PC-9 (cell line): ENCODE data around the gene ABCA7. TPM values are rescaled to one million over a fixed set of nuclear protein-coding genes. Genes with fewer than 3 reads are reported as not detected.

Source experiments
- BruUV-seq: library from RNA; stranded (reverse); fragments of 400-500 nt; replicated peaks from 2 replicates; lab custom pipeline; 2021; lab: Mats Ljungman, UMichigan
- CTCF ChIA-PET: fragments of 300-600 bp; sonication (Branson Sonifier 250); formaldehyde crosslinking; loops from one replicate; lab custom pipeline; 2022; ENCODE audit warnings: antibody characterized with exemption; lab: Charles Lee
- POLR2A ChIA-PET: fragments of 300-600 bp; sonication (Branson Sonifier 250); formaldehyde crosslinking; loops from one replicate; lab custom pipeline; 2022; ENCODE audit warnings: antibody characterized with exemption; ENCODE audit not compliant: unreplicated experiment; lab: Charles Lee
- DNase-seq, 2 experiments: peaks; one replicate each; pipeline versions ENCODE4 v3.0.0 to v3.0.0-alpha.2; 2015 to 2022; ENCODE audit warnings: mixed read lengths in 1 of 2
- H2AFZ ChIP-seq: fragments of 200-600 bp; sonication (generic); 2 replicates; pipeline ENCODE4 v1.8.1; 2017; ENCODE audit warnings: antibody characterized with exemption
- H3F3A ChIP-seq: fragments of 200-600 bp; sonication (generic); 2 replicates; pipeline ENCODE4 v1.8.1; 2017; ENCODE audit warnings: antibody characterized with exemption, mild to moderate bottlenecking, low read depth; ENCODE audit not compliant: insufficient read depth
- H3K27ac ChIP-seq: fragments of 200-600 bp; sonication (generic); 2 replicates; pipeline ENCODE4 v1.6.1; 2016; ENCODE audit warnings: mixed run types
- H3K27me3 ChIP-seq: fragments of 200-600 bp; sonication (generic); 2 replicates; pipeline ENCODE4 v1.6.1; 2016; ENCODE audit warnings: low read depth, mixed run types; ENCODE audit not compliant: insufficient read depth
- H3K36me3 ChIP-seq: fragments of 200-600 bp; sonication (generic); 2 replicates; pipeline ENCODE4 v1.6.1; 2016; ENCODE audit warnings: low read depth, mixed run types
- H3K4me1 ChIP-seq: fragments of 200-600 bp; sonication (generic); replicated peaks from 2 replicates; pipeline ENCODE4 v1.6.1; 2016; ENCODE audit warnings: mixed run types; ENCODE audit not compliant: insufficient read depth
- H3K4me2 ChIP-seq: fragments of 200-600 bp; sonication (generic); 2 replicates; pipeline ENCODE4 v1.6.1; 2017; ENCODE audit warnings: mixed run types
- H3K4me3 ChIP-seq: fragments of 200-600 bp; sonication (generic); 2 replicates; pipeline ENCODE4 v1.6.1; 2016; ENCODE audit warnings: mixed run types
- H3K79me2 ChIP-seq: fragments of 200-600 bp; sonication (generic); 2 replicates; pipeline ENCODE4 v1.6.1; 2017; ENCODE audit warnings: low read depth, mixed run types
- H3K9me2 ChIP-seq: fragments of 200-600 bp; sonication (generic); 2 replicates; pipeline ENCODE4 v1.8.1; 2017; ENCODE audit warnings: mild to moderate bottlenecking; ENCODE audit not compliant: insufficient read depth
- H3K9me3 ChIP-seq: fragments of 200-600 bp; sonication (generic); 2 replicates; pipeline ENCODE4 v1.8.1; 2016; ENCODE audit warnings: low read depth; ENCODE audit not compliant: insufficient read depth
- H4K20me1 ChIP-seq: fragments of 200-600 bp; sonication (generic); 2 replicates; pipeline ENCODE4 v1.8.1; 2017; ENCODE audit not compliant: insufficient read depth
- CTCF ChIP-seq: fragments of 200-600 bp; sonication (generic); conservative IDR thresholded peaks from 2 replicates; pipeline ENCODE4 v1.6.1; 2017; ENCODE audit warnings: mixed run types, antibody characterized with exemption, mild to moderate bottlenecking, moderate library complexity
- EZH2 ChIP-seq: fragments of 200-600 bp; sonication (generic); IDR thresholded peaks from 2 replicates; pipeline ENCODE4 v1.8.0; 2017; ENCODE audit warnings: antibody characterized with exemption, low read depth
- intact Hi-C: fragments of 100-400 bp; cut with micrococcal nuclease; formaldehyde crosslinking; loops from one replicate; pipeline ENCODE4 v1.10.0; 2022; ENCODE audit not compliant: unreplicated experiment
- total RNA-seq: library from RNA; stranded (reverse); gene quantifications from 2 replicates; pipeline ENCODE4 v1.2.3, GENCODE V29; 2021

Gene ABCA7
- total RNA-seq, 1 experiment from 2014 or later = 29.9 TPM

GRCh38 chr19:1063030-1063908 is 23.4 kb downstream of the ABCA7 start:
- Histone ChIP-seq H3K4me1 (peaks cover 19% of the 10 kb centered on the region), H3K9me3 (no peaks in the 10 kb centered on the region), H3K9me2 (no peaks in the 10 kb centered on the region), H3K4me2 (no peak overlapping the region), H3K36me3 (no peaks in the 10 kb centered on the region), H2AFZ (no peak overlapping the region), H3F3A (peaks cover 27% of the 10 kb centered on the region), H3K27ac (no peak overlapping the region), H3K4me3 (no peak overlapping the region), H3K27me3 (no peaks in the 10 kb centered on the region), H3K79me2 (no peaks in the 10 kb centered on the region), H4K20me1 (no peaks in the 10 kb centered on the region)
- ChIA-PET POLR2A (no interaction called here), CTCF (interaction anchor here (0.6 kb wide), 1 partner anchor 14 kb away, joined by 18 read pairs; no protein-coding TSS in a partner anchor)
- no TSS peak for BruUV-seq
- TF ChIP-seq EZH2 = no peak
- TF ChIP-seq CTCF = no peak
- intact Hi-C loops = no loop called here
- DNase-seq = peak; percentile 31 to 58

GRCh38 chr19:1063909-1064660 is 24.2 kb downstream of the ABCA7 start:
- Histone ChIP-seq H3K27me3 (no peaks in the 10 kb centered on the region), H3K79me2 (no peaks in the 10 kb centered on the region), H3K4me2 (no peak overlapping the region; the same call in 1 of the 2 replicates), H3K36me3 (no peaks in the 10 kb centered on the region), H3K9me3 (no peaks in the 10 kb centered on the region), H3F3A (peaks cover 30% of the 10 kb centered on the region), H3K9me2 (no peaks in the 10 kb centered on the region), H3K4me3 (no peak overlapping the region), H3K4me1 (peaks cover 19% of the 10 kb centered on the region), H3K27ac (no peak overlapping the region), H2AFZ (no peak overlapping the region), H4K20me1 (no peaks in the 10 kb centered on the region)
- POLR2A ChIA-PET = interaction anchor here (0.6 kb wide), 1 partner anchor 189 kb away, joined by 4 read pairs; no protein-coding TSS in a partner anchor
- no peak for DNase-seq
- CTCF ChIA-PET = interaction anchor here (0.6 kb wide), 2 partner anchors 13 to 35 kb away, joined by 16 to 18 read pairs; no protein-coding TSS in a partner anchor
- no TSS peak for BruUV-seq
- intact Hi-C loops = no loop called here
- no peak for TF ChIP-seq EZH2
- no peak for TF ChIP-seq CTCF
